HG03439 (cell line): ENCODE data around the gene VTA1.
"Not testable (repeated sequence)": the region's sequence is repeated elsewhere in the genome, so short reads cannot be mapped to it uniquely, and the experiment has no call there.

ENCODE experiments used
- ATAC-seq: cut with Tn5 transposase; IDR thresholded peaks from one replicate; pipeline ENCODE4 v1.9.1; 2021; ENCODE audit warnings: mild to moderate bottlenecking, moderate library complexity; ENCODE audit not compliant: unreplicated experiment

VTA1 gene

GRCh38 chr6:142223938-142224337 is 76.9 kb downstream of the VTA1 start:
- ATAC-seq: no peak

- no peak for ATAC-seq
These were observed 78.1 kb downstream of the VTA1 start for GRCh38 chr6:142225115-142225514.

- no peak for ATAC-seq
These were observed 78.5 kb downstream of the VTA1 start for GRCh38 chr6:142225552-142225951.

- ATAC-seq: no peak
These were observed 79.7 kb downstream of the VTA1 start for GRCh38 chr6:142226731-142227130.

GRCh38 chr6:142229518-142230270 is 82.6 kb downstream of the VTA1 start:
- not testable (repeated sequence) for ATAC-seq

- ATAC-seq: not testable (repeated sequence)
These were observed 85.4 kb downstream of the VTA1 start for GRCh38 chr6:142232206-142233044.

- no peak for ATAC-seq
These were observed 87.1 kb downstream of the VTA1 start for GRCh38 chr6:142233945-142234682.

- no peak for ATAC-seq
These were observed 88.2 kb downstream of the VTA1 start for GRCh38 chr6:142235272-142235671.

- no peak for ATAC-seq
These were observed 88.7 kb downstream of the VTA1 start for GRCh38 chr6:142235791-142236190.

GRCh38 chr6:142236691-142237090 is 89.6 kb downstream of the VTA1 start:
- no peak for ATAC-seq

- ATAC-seq: no peak
These were observed 91.8 kb downstream of the VTA1 start for GRCh38 chr6:142238881-142239280.

- ATAC-seq: no peak
These were observed 93.1 kb downstream of the VTA1 start for GRCh38 chr6:142240179-142240578.

- ATAC-seq: no peak
These were observed 94.0 kb downstream of the VTA1 start for GRCh38 chr6:142241061-142241460.

GRCh38 chr6:142242269-142242668 is 95.2 kb downstream of the VTA1 start:
- ATAC-seq: no peak

GRCh38 chr6:142246960-142247359 is 99.9 kb downstream of the VTA1 start:
- no peak for ATAC-seq

- ATAC-seq: no peak
These were observed 102.2 kb downstream of the VTA1 start for GRCh38 chr6:142249266-142249665.

- ATAC-seq: no peak
These were observed 104.9 kb downstream of the VTA1 start for GRCh38 chr6:142251930-142252445.

- ATAC-seq: no peak
These were observed 107.5 kb downstream of the VTA1 start for GRCh38 chr6:142254513-142254912.

- no peak for ATAC-seq
These were observed 108.7 kb downstream of the VTA1 start for GRCh38 chr6:142255785-142256184.

- no peak for ATAC-seq
These were observed 111.2 kb downstream of the VTA1 start for GRCh38 chr6:142258305-142258704.

- no peak for ATAC-seq
These were observed 111.7 kb downstream of the VTA1 start for GRCh38 chr6:142258757-142259156.
